WTC11 (cell line): ENCODE data around the gene CD96. TPM values are rescaled to one million over a fixed set of nuclear protein-coding genes. Genes with fewer than 3 reads are reported as not detected.

Experiments used
- ATAC-seq: fragments of 200-7000 bp; cut with Tn5 transposase; 2 replicates; pipeline ENCODE4 v1.10.0; 2021; ENCODE audit warnings: mild to moderate bottlenecking, moderate library complexity
- CTCF ChIA-PET: fragments of 300-600 bp; sonication (Branson Sonifier 250); formaldehyde crosslinking; loops from one replicate; lab custom pipeline; 2021; ENCODE audit warnings: antibody characterized with exemption; lab: Charles Lee
- POLR2A ChIA-PET: fragments of 350-600 bp; sonication (Branson Sonifier 250); formaldehyde crosslinking; loops from one replicate; lab custom pipeline; 2021; ENCODE audit warnings: antibody characterized with exemption; lab: Charles Lee
- DNase-seq: peaks from one replicate; pipeline ENCODE4 v3.0.0; 2021; ENCODE audit warnings: low spot score
- H3K27ac Mint-ChIP-seq: 2 replicates; pipeline ENCODE4 v1.8.0; 2021; ENCODE audit warnings: mixed read lengths
- H3K27me3 Mint-ChIP-seq: 2 replicates; pipeline ENCODE4 v1.8.0; 2021; ENCODE audit warnings: low read depth, mild to moderate bottlenecking, moderate library complexity, mixed read lengths
- H3K36me3 Mint-ChIP-seq: 2 replicates; pipeline ENCODE4 v1.8.0; 2021; ENCODE audit warnings: mixed read lengths
- H3K4me1 Mint-ChIP-seq: 2 replicates; pipeline ENCODE4 v1.8.0; 2022; ENCODE audit warnings: mixed read lengths
- H3K4me3 Mint-ChIP-seq: 2 replicates; pipeline ENCODE4 v1.8.0; 2021; ENCODE audit warnings: mild to moderate bottlenecking, moderate library complexity, mixed read lengths
- H3K9me3 Mint-ChIP-seq: 2 replicates; pipeline ENCODE4 v1.8.0; 2021; ENCODE audit warnings: mixed read lengths
- CREM ChIP-seq: sonication (generic); formaldehyde crosslinking; IDR thresholded peaks from 2 replicates; pipeline ENCODE4 v1.8.1; 2022; ENCODE audit warnings: mild to moderate bottlenecking, missing genetic modification reagents, moderate library complexity
- ELF4 ChIP-seq: sonication (generic); formaldehyde crosslinking; IDR thresholded peaks from 2 replicates; pipeline ENCODE4 v1.8.1; 2022; ENCODE audit warnings: low read depth, mild to moderate bottlenecking, moderate library complexity, missing genetic modification reagents
- EMX1 ChIP-seq: fragments of 250-450 bp; sonication (Bioruptor Pico); IDR thresholded peaks from 2 replicates; pipeline ENCODE4 v1.8.0; 2021; ENCODE audit warnings: mild to moderate bottlenecking
- ETV6 ChIP-seq: sonication (generic); formaldehyde crosslinking; IDR thresholded peaks from 2 replicates; pipeline ENCODE4 v1.8.1; 2022; ENCODE audit warnings: mild to moderate bottlenecking, missing genetic modification reagents
- FOXJ3 ChIP-seq: sonication (generic); formaldehyde crosslinking; IDR thresholded peaks from 2 replicates; pipeline ENCODE4 v1.9.0; 2021; ENCODE audit warnings: missing genetic modification reagents, mild to moderate bottlenecking, borderline replicate concordance
- FOXP1 ChIP-seq: sonication (generic); formaldehyde crosslinking; IDR thresholded peaks from 2 replicates; pipeline ENCODE4 v1.8.0; 2022; ENCODE audit warnings: missing genetic modification reagents, mild to moderate bottlenecking, moderate library complexity, borderline replicate concordance
- HMGA2 ChIP-seq: fragments of 250-450 bp; sonication (Bioruptor Pico); IDR thresholded peaks from 2 replicates; pipeline ENCODE4 v1.4.0; 2021; ENCODE audit warnings: mild to moderate bottlenecking, moderate library complexity
- PRDM15 ChIP-seq: sonication (generic); formaldehyde crosslinking; IDR thresholded peaks from 2 replicates; pipeline ENCODE4 v1.8.0; 2022; ENCODE audit warnings: missing genetic modification reagents
- PREB ChIP-seq: sonication (generic); formaldehyde crosslinking; IDR thresholded peaks from 2 replicates; pipeline ENCODE4 v1.8.1; 2022; ENCODE audit warnings: mild to moderate bottlenecking, missing genetic modification reagents, moderate library complexity, borderline replicate concordance
- PRRX2 ChIP-seq: fragments of 250-450 bp; sonication (Bioruptor Pico); IDR thresholded peaks from 2 replicates; pipeline ENCODE4 v1.8.0; 2021; ENCODE audit warnings: mild to moderate bottlenecking
- RELA ChIP-seq: sonication (generic); formaldehyde crosslinking; IDR thresholded peaks from 2 replicates; pipeline ENCODE4 v1.8.1; 2022; ENCODE audit warnings: missing genetic modification reagents, mild to moderate bottlenecking, borderline replicate concordance
- TEAD4 ChIP-seq: sonication (generic); formaldehyde crosslinking; IDR thresholded peaks from 2 replicates; pipeline ENCODE4 v1.8.0; 2022; ENCODE audit warnings: mild to moderate bottlenecking, missing genetic modification reagents
- ZNF138 ChIP-seq: sonication (generic); formaldehyde crosslinking; conservative IDR thresholded peaks from 2 replicates; pipeline ENCODE4 v1.8.1; 2022; ENCODE audit warnings: mild to moderate bottlenecking, moderate library complexity, missing genetic modification reagents
- ZNF232 ChIP-seq: sonication (generic); formaldehyde crosslinking; IDR thresholded peaks from 2 replicates; pipeline ENCODE4 v1.8.0; 2022; ENCODE audit warnings: mild to moderate bottlenecking, missing genetic modification reagents
- ZNF263 ChIP-seq: sonication (generic); formaldehyde crosslinking; IDR thresholded peaks from 2 replicates; pipeline ENCODE4 v1.8.1; 2022; ENCODE audit warnings: low read depth, mild to moderate bottlenecking, moderate library complexity, missing genetic modification reagents
- ZNF317 ChIP-seq: sonication (generic); formaldehyde crosslinking; IDR thresholded peaks from 2 replicates; pipeline ENCODE4 v1.8.1; 2023; ENCODE audit warnings: low read depth, mild to moderate bottlenecking, moderate library complexity, missing genetic modification reagents, borderline replicate concordance
- ZNF416 ChIP-seq: fragments of 250-450 bp; sonication (Bioruptor Pico); IDR thresholded peaks from 2 replicates; pipeline ENCODE4 v1.9.0; 2021; ENCODE audit warnings: mild to moderate bottlenecking, inconsistent platforms
- ZNF425 ChIP-seq: fragments of 250-450 bp; sonication (Bioruptor Pico); conservative IDR thresholded peaks from 2 replicates; pipeline ENCODE4 v1.9.0; 2021; ENCODE audit warnings: mild to moderate bottlenecking
- ZSCAN18 ChIP-seq: fragments of 250-450 bp; sonication (Bioruptor Pico); IDR thresholded peaks from 2 replicates; pipeline ENCODE4 v2.1.2; 2022; ENCODE audit warnings: mild to moderate bottlenecking, moderate library complexity
- total RNA-seq: library from RNA; stranded (reverse); gene quantifications from 3 replicates; pipeline ENCODE4 v1.2.3, GENCODE V29; 2021

Gene CD96
- total RNA-seq, 1 experiment from 2014 or later = 0.33 TPM

- ChIA-PET POLR2A (interaction anchor here (0.6 kb wide), 1 partner anchor 910 kb away, joined by 5 read pairs; no protein-coding TSS in a partner anchor), CTCF (interaction anchor here (1.4 kb wide), 1 partner anchor 153 kb away, joined by 3 read pairs; no protein-coding TSS in a partner anchor)
- TF ChIP-seq RELA (CRISPR knock-in tag) (no peak), CREM (CRISPR knock-in tag) (no peak), ZNF232 (no peak), ZNF263 (CRISPR knock-in tag) (no peak), ZNF138 (CRISPR knock-in tag) (no peak), ZSCAN18 (no peak), PRRX2 (CRISPR knock-in tag) (no peak), PRDM15 (no peak), ETV6 (no peak), TEAD4 (CRISPR knock-in tag) (no peak), ELF4 (CRISPR knock-in tag) (no peak), FOXP1 (CRISPR knock-in tag) (no peak), ZNF425 (CRISPR knock-in tag) (no peak), ZNF317 (CRISPR knock-in tag) (no peak), ZNF416 (no peak), HMGA2 (CRISPR knock-in tag) (no peak), FOXJ3 (CRISPR knock-in tag) (no peak), PREB (CRISPR knock-in tag) (no peak), EMX1 (no peak)
- Mint-ChIP-seq H3K9me3 (no peaks in the 10 kb centered on the region), H3K36me3 (no peaks in the 10 kb centered on the region), H3K4me3 (no peak overlapping the region), H3K27me3 (no peaks in the 10 kb centered on the region), H3K27ac (no peak overlapping the region), H3K4me1 (peaks cover 4% of the 10 kb centered on the region)
- no peak for DNase-seq
- ATAC-seq = no peak
Observed at GRCh38 chr3:111538681-111539083, 3.3 kb upstream of the CD96 start.
